Mucosa of descending colon (tissue), 3 donors: ENCODE results near the gene CDC42EP1. TPM values are rescaled to one million over a fixed set of nuclear protein-coding genes. Genes with fewer than 3 reads are reported as not detected.

ENCODE experiments used
- ATAC-seq: fragments of 200-7000 bp; cut with Tn5 transposase; one replicate; pipeline ENCODE4 v1.9.1; 2020; ENCODE audit warnings: mild to moderate bottlenecking, moderate library complexity
- DNase-seq, 3 donors: peaks; one replicate each; pipeline ENCODE4 v3.0.0-alpha.2; 2020
- H3K36me3 ChIP-seq: fragments of 200-600 bp; one replicate; pipeline ENCODE4 v1.8.0; 2021; ENCODE audit warnings: low read depth, mild to moderate bottlenecking
- H3K4me1 ChIP-seq: fragments of 200-600 bp; one replicate; pipeline ENCODE4 v1.8.0; 2021; ENCODE audit warnings: low read depth, mild to moderate bottlenecking
- H3K4me3 ChIP-seq: fragments of 200-600 bp; one replicate; pipeline ENCODE4 v1.8.0; 2021; ENCODE audit warnings: mild to moderate bottlenecking
- H3K9me3 ChIP-seq: fragments of 200-600 bp; one replicate; pipeline ENCODE4 v1.8.0; 2021; ENCODE audit warnings: mild to moderate bottlenecking
- intact Hi-C, 2 donors: fragments of 100-400 bp; cut with DNase I in 1 of 2; cut with micrococcal nuclease in 1 of 2; formaldehyde crosslinking; loops; one replicate each; pipeline versions ENCODE4 v1.11.0 to v1.11.1; 2022; cut with DNase I, micrococcal nuclease
- total RNA-seq, 3 donors: library from RNA; stranded (reverse); fragmentation: NEBNext Ultra II Directional in 2 of 3; extraction: Animal tissue kit (Norgen Biotek cat#: 25700) in 2 of 3; gene quantifications; one replicate each; pipeline versions ENCODE4 v1.2.1 to v1.2.4, GENCODE V29; 2021 to 2023
- TF ChIP-seq, protein P1 (sequence below): fragments of 200-600 bp; IDR thresholded peaks from one replicate; pipeline ENCODE4 v1.8.0; 2022; ENCODE audit warnings: antibody characterized with exemption, mild to moderate bottlenecking
- donor health status: DM: no; HTN: no; CAD: no; lungs with moderate emphysema.
- donor health status: DM: no; HTN: no; CAD: no.
- donor health status: DM: no; HTN: yes; CAD: no.

Gene CDC42EP1
- total RNA-seq, 3 donors from 2014 or later: 31.5 to 52.0 (median 48.2) TPM

DNA sequence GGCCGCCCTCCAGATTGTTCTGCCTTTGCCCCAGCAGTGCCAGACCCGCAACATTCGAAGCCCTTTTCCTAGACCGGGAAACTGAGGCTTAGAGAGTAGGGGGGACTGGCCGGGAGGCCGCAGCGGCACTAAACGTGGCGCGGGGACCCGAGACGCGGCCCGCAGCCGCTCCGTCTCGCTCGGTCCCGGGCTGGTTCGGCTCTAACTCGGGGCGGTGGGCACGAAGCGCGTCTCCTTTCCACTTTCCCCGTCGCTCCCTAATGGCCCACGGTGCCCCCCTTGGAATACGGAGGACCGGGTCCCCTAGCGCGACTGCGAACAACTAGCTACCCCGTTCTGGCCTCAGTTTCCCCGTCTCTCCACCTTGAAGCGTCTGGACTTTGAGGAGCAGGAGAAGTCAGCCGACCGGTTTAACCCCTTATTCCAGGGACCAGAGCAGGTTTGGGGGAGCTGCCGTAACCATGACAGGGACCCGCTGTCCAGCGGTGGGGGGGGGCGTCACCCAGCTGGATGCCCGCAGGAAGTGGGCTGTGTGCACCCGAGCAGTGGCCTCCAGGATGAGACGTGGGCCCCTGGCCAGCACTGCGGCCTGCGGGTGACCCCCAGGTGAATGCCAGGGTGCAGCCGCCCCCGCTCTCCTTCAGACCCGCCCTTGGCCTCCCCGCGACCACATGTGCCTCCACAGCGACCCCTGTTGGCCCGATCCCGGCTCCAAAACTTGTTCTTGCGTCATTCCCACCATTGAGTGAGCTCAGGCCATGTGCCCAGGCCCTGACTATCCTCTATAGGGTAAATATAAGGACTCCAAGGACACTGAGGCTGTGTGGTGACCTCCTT lies 1.1 kb downstream of the CDC42EP1 start:
- TF ChIP-seq, protein P1, sequence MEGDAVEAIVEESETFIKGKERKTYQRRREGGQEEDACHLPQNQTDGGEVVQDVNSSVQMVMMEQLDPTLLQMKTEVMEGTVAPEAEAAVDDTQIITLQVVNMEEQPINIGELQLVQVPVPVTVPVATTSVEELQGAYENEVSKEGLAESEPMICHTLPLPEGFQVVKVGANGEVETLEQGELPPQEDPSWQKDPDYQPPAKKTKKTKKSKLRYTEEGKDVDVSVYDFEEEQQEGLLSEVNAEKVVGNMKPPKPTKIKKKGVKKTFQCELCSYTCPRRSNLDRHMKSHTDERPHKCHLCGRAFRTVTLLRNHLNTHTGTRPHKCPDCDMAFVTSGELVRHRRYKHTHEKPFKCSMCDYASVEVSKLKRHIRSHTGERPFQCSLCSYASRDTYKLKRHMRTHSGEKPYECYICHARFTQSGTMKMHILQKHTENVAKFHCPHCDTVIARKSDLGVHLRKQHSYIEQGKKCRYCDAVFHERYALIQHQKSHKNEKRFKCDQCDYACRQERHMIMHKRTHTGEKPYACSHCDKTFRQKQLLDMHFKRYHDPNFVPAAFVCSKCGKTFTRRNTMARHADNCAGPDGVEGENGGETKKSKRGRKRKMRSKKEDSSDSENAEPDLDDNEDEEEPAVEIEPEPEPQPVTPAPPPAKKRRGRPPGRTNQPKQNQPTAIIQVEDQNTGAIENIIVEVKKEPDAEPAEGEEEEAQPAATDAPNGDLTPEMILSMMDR: peak; percentile 81
- peak; percentile 75 for ATAC-seq
- peak overlapping the region; percentile 67 for H3K4me3 ChIP-seq
- intact Hi-C loops: loop anchor here in 1 of 2 donors (2.0 kb wide), 1 partner anchor 17 kb away; no protein-coding TSS in a partner anchor
- peaks cover 53% of the 10 kb centered on the region for H3K4me1 ChIP-seq
- H3K9me3 ChIP-seq: no peaks in the 10 kb centered on the region
- DNase-seq: peak; percentile 92 to 99 (median 97)
- H3K36me3 ChIP-seq: no peaks in the 10 kb centered on the region

GRCh38 chr22:37562049-37562875 lies 2.0 kb downstream of the CDC42EP1 start:
- no peak for DNase-seq
- no peak overlapping the region for H3K4me3 ChIP-seq
- intact Hi-C loops: no loop called here
- no peaks in the 10 kb centered on the region for H3K9me3 ChIP-seq
- no peaks in the 10 kb centered on the region for H3K36me3 ChIP-seq
- TF ChIP-seq, protein P1: no peak
- H3K4me1 ChIP-seq: peaks cover 58% of the 10 kb centered on the region
- ATAC-seq: no peak

- TF ChIP-seq, protein P1: no peak
- no peaks in the 10 kb centered on the region for H3K36me3 ChIP-seq
- no peak overlapping the region for H3K4me3 ChIP-seq
- DNase-seq (peak; percentile 67 to 75 (median 70)), ATAC-seq (peak; percentile 17)
- H3K9me3 ChIP-seq: no peaks in the 10 kb centered on the region
- intact Hi-C loops: no loop called here
- peaks cover 67% of the 10 kb centered on the region for H3K4me1 ChIP-seq
Measured at GRCh38 chr22:37563153-37564081, 3.1 kb downstream of the CDC42EP1 start.

- ATAC-seq (no peak), DNase-seq (no peak)
- TF ChIP-seq, protein P1: no peak
- H3K9me3 ChIP-seq: no peaks in the 10 kb centered on the region
- no peaks in the 10 kb centered on the region for H3K36me3 ChIP-seq
- intact Hi-C loops: no loop called here
- H3K4me1 ChIP-seq: peaks cover 75% of the 10 kb centered on the region
- no peak overlapping the region for H3K4me3 ChIP-seq
Measured at GRCh38 chr22:37564111-37564711, 3.9 kb downstream of the CDC42EP1 start.

DNA sequence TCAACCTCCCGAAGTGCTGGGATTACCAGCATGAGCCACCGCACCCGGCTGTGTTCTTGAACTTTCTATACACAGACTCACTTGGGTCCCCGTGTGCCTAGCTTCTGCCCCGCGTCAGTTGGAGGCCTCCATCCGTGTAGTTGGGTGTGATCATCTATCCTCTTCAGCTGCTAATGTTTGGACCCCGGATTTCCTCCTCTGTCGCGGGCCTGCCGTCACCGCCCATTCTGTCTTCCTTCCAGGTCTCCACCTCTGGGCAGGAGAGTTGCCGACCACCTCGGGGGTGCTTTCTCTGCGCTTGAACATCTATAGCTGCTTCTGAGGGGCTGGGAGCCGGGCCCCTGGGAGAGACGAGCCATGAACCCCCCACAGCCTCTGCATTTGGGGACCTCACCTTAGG lies 5.5 kb downstream of the CDC42EP1 start:
- Histone ChIP-seq H3K9me3 (no peaks in the 10 kb centered on the region), H3K36me3 (no peaks in the 10 kb centered on the region), H3K4me1 (peaks cover 83% of the 10 kb centered on the region), H3K4me3 (no peak overlapping the region)
- TF ChIP-seq, protein P1: no peak
- intact Hi-C loops: no loop called here
- DNase-seq (peak in 1 of 3 donors; percentile 42), ATAC-seq (no peak)
